Upper lobe of left lung (tissue), 4 donors: Measurements from ENCODE around the gene NFIB.

Experiments
- POLR2A ChIP-seq, 4 donors: fragments of 450-650 bp; IDR thresholded peaks; one replicate each; pipeline ENCODE4 v1.5.1; 2016 to 2017; ENCODE audit warnings: antibody characterized with exemption in 4 of 4, mild to moderate bottlenecking in 2 of 4
- TF ChIP-seq, protein P1 (sequence below), 6 experiments: fragments of 450-650 bp in 4 of 6; fragments of 200-600 bp in 2 of 6; sonication (generic) in 2 of 6; IDR thresholded peaks; one replicate each; pipeline ENCODE4 v1.5.1; 2016 to 2019; ENCODE audit warnings: antibody characterized with exemption in 6 of 6

- TF ChIP-seq, protein P1, sequence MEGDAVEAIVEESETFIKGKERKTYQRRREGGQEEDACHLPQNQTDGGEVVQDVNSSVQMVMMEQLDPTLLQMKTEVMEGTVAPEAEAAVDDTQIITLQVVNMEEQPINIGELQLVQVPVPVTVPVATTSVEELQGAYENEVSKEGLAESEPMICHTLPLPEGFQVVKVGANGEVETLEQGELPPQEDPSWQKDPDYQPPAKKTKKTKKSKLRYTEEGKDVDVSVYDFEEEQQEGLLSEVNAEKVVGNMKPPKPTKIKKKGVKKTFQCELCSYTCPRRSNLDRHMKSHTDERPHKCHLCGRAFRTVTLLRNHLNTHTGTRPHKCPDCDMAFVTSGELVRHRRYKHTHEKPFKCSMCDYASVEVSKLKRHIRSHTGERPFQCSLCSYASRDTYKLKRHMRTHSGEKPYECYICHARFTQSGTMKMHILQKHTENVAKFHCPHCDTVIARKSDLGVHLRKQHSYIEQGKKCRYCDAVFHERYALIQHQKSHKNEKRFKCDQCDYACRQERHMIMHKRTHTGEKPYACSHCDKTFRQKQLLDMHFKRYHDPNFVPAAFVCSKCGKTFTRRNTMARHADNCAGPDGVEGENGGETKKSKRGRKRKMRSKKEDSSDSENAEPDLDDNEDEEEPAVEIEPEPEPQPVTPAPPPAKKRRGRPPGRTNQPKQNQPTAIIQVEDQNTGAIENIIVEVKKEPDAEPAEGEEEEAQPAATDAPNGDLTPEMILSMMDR (IDR thresholded peaks at IDR 0.05): no peak
- no peak for TF ChIP-seq POLR2A (IDR thresholded peaks at IDR 0.05)
These were observed 9.7 kb downstream of the NFIB start for GRCh38 chr9:14304259-14304658.
